Transverse colon (tissue), 4 donors: ENCODE data around the gene OLFM2. TPM values are rescaled to one million over a fixed set of nuclear protein-coding genes. Genes with fewer than 3 reads are reported as not detected.

ENCODE experiments used
- DNase-seq: peaks from one replicate; pipeline ENCODE4 v3.0.0-alpha.2; 2019
- H3K27ac ChIP-seq, 4 donors: fragments of 200-600 bp; sonication (generic); 2 replicates each; pipeline ENCODE4 v1.5.1; 2016 to 2018; ENCODE audit warnings: inconsistent platforms in 4 of 4
- H3K27me3 ChIP-seq: fragments of 200-600 bp; sonication (generic); 2 replicates; pipeline ENCODE4 v1.5.1; 2017; ENCODE audit warnings: inconsistent platforms
- H3K36me3 ChIP-seq, 4 donors: fragments of 200-600 bp; sonication (generic); 2 replicates each; pipeline ENCODE4 v1.5.1; 2017 to 2019; ENCODE audit warnings: inconsistent platforms in 4 of 4
- H3K4me1 ChIP-seq, 4 donors: fragments of 200-600 bp; sonication (generic); 2 replicates each; pipeline ENCODE4 v1.5.1; 2017 to 2020; ENCODE audit warnings: inconsistent platforms in 4 of 4
- H3K4me3 ChIP-seq, 4 donors: fragments of 200-600 bp; sonication (generic); 1 replicate in 1 of 4; 2 replicates in 3 of 4; pipeline versions ENCODE4 v1.5.1 to v1.6.1; 2017 to 2019; ENCODE audit warnings: inconsistent platforms in 4 of 4
- H3K9me3 ChIP-seq, 2 donors: fragments of 200-600 bp; sonication (generic); 2 replicates each; pipeline ENCODE4 v1.5.1; 2017 to 2019; ENCODE audit warnings: inconsistent platforms in 2 of 2
- EP300 ChIP-seq: sonication (generic); formaldehyde crosslinking; IDR thresholded peaks from one replicate; pipeline ENCODE4 v1.6.1; 2017; ENCODE audit warnings: antibody characterized with exemption, low read depth
- POLR2A ChIP-seq: fragments of 450-650 bp; IDR thresholded peaks from one replicate; pipeline ENCODE4 v1.6.1; 2016; ENCODE audit warnings: antibody characterized with exemption, mild to moderate bottlenecking, moderate library complexity
- POLR2AphosphoS5 ChIP-seq, 3 donors: sonication (generic); formaldehyde crosslinking; IDR thresholded peaks; one replicate each; pipeline ENCODE4 v1.6.1; 2016; ENCODE audit warnings: antibody characterized with exemption in 3 of 3
- WGBS, 2 donors: methylation state at CpG; one replicate each; pipeline ENCODE4 v1.1.5; 2018; ENCODE audit warnings: low coverage in 1 of 2; 5-methylcytosine and 5-hydroxymethylcytosine counted together
- in situ Hi-C, 4 donors: fragments of 200-750 bp; cut with MboI; loops; one replicate each; pipeline versions ENCODE4 v1.15.0 to v1.15.1; 2017; ENCODE audit warnings: low sequenced_read_pairs in 3 of 4, low pct_ligation_motif_present in 1 of 4, low pct_unique_long_range_greater_than_20kb in 1 of 4
- intact Hi-C: fragments of 100-400 bp; cut with DNase I; formaldehyde crosslinking; loops from one replicate; pipeline ENCODE4 v1.15.1; 2023; ENCODE audit warnings: low total_unique reads
- total RNA-seq, 4 donors: library from RNA; depleted of rRNA; stranded (reverse); fragments of >200 nt; gene quantifications; one replicate each; pipeline ENCODE4 v1.1.0, GENCODE V29; 2016
- TF ChIP-seq, protein P1 (sequence below), 5 experiments: fragments of 200-600 bp in 3 of 5; fragments of 450-650 bp in 2 of 5; sonication (generic) in 3 of 5; IDR thresholded peaks; 1 replicate in 2 of 5; 2 replicates in 3 of 5; pipeline ENCODE4 v1.5.1; 2016 to 2017; ENCODE audit warnings: antibody characterized with exemption in 5 of 5, inconsistent platforms in 3 of 5, mild to moderate bottlenecking in 2 of 5, moderate library complexity in 1 of 5

OLFM2 gene
- total RNA-seq, 4 donors from 2014 or later = 2.0 to 2.7 TPM; not detected in 2

- peak; percentile 100 for DNase-seq
- in situ Hi-C loops (no loop called here), intact Hi-C loops (no loop called here)
- no peaks in the 10 kb centered on the region for H3K9me3 ChIP-seq
- no peaks in the 10 kb centered on the region for H3K27me3 ChIP-seq
- peak within 1 kb of the TSS; percentile 97 to 99 (median 98) for H3K27ac ChIP-seq
- peaks cover 10 to 33% (median 25%) of the 10 kb centered on the region in 4 donors for H3K4me1 ChIP-seq
- H3K36me3 ChIP-seq = peaks cover 0 to 8% (median 0%) of the 10 kb centered on the region in 4 donors
- TF ChIP-seq POLR2AphosphoS5 (IDR thresholded peaks at IDR 0.05) (peak; percentile 76 to 94 (median 93)), POLR2A (peak; percentile 94), EP300 (peak; percentile 52)
- TF ChIP-seq, protein P1, sequence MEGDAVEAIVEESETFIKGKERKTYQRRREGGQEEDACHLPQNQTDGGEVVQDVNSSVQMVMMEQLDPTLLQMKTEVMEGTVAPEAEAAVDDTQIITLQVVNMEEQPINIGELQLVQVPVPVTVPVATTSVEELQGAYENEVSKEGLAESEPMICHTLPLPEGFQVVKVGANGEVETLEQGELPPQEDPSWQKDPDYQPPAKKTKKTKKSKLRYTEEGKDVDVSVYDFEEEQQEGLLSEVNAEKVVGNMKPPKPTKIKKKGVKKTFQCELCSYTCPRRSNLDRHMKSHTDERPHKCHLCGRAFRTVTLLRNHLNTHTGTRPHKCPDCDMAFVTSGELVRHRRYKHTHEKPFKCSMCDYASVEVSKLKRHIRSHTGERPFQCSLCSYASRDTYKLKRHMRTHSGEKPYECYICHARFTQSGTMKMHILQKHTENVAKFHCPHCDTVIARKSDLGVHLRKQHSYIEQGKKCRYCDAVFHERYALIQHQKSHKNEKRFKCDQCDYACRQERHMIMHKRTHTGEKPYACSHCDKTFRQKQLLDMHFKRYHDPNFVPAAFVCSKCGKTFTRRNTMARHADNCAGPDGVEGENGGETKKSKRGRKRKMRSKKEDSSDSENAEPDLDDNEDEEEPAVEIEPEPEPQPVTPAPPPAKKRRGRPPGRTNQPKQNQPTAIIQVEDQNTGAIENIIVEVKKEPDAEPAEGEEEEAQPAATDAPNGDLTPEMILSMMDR (IDR thresholded peaks at IDR 0.05) = no peak
- WGBS, 2 donors = 1% methylated on average over 75 of the region's 82 CpGs; no CpG with 5 or more reads in 1 of the 2 donors
- H3K4me3 ChIP-seq = peak within 1 kb of the TSS; percentile 87 to 99 (median 97)
Measured at GRCh38 chr19:9818734-9819595, 117.3 kb downstream of the OLFM2 start, which contains the start of gene FBXL12. Gene FBXL12 (minus strand): TSS chr19:9819079. CDS start chr19:9818813, 266 bp downstream.

DNA sequence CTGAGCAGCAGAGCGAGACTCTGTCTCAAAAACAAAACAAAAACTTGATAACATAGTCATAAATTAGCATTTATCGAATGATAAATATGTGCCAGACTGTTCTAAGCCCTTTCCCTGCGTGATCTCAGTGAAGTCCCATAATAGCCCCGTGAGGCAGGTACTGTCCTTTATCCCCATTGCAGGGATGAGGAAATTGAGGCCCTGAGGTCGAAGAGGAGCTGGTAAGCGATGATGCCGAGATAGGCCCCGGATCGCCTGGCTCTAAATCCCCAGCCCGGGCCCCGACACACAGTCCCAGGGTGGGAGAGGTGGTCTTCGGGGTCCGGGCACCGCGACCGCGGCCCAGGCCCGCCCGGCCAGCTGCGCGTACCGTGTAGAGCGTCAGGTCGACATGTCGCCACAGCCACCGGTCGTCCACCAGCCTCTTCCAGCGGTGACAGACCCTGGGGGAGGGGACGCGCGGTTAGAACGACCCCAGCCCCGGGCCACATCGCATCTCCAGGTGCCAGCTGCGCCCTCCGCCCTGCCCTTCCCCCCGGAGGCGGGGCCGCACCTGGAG, 118.1 kb downstream of the OLFM2 start:
- Histone ChIP-seq H3K27me3 (no peaks in the 10 kb centered on the region), H3K4me1 (peaks cover 10 to 33% (median 25%) of the 10 kb centered on the region in 4 donors), H3K9me3 (no peaks in the 10 kb centered on the region), H3K4me3 (peak overlapping the region; percentile 87 to 99 (median 97)), H3K36me3 (peaks cover 0 to 15% (median 0%) of the 10 kb centered on the region in 4 donors), H3K27ac (peak overlapping the region; percentile 97 to 99 (median 98))
- intact Hi-C loops = no loop called here
- TF ChIP-seq POLR2AphosphoS5 (IDR thresholded peaks at IDR 0.05) (no peak), POLR2A (no peak), EP300 (no peak)
- TF ChIP-seq, protein P1 (IDR thresholded peaks at IDR 0.05) = no peak
- no peak for DNase-seq
- 4 to 44% methylated on average over 3 to 37 of the region's 39 CpGs for WGBS, 2 donors
- in situ Hi-C loops = no loop called here

GRCh38 chr19:9811139-9811538, 125.2 kb downstream of the OLFM2 start:
- in situ Hi-C loops (no loop called here), intact Hi-C loops (no loop called here)
- Histone ChIP-seq H3K4me1 (peaks cover 0 to 4% (median under 1%) of the 10 kb centered on the region in 4 donors), H3K4me3 (no peak overlapping the region), H3K27me3 (no peaks in the 10 kb centered on the region), H3K36me3 (peaks cover 0 to 43% (median 12%) of the 10 kb centered on the region in 4 donors), H3K9me3 (no peaks in the 10 kb centered on the region), H3K27ac (no peak overlapping the region)
- WGBS, 2 donors = 99% methylated on average over 15 of the region's 21 CpGs; no CpG with 5 or more reads in 1 of the 2 donors
- TF ChIP-seq EP300 (no peak), POLR2AphosphoS5 (IDR thresholded peaks at IDR 0.05) (no peak), POLR2A (no peak)
- TF ChIP-seq, protein P1 (IDR thresholded peaks at IDR 0.05) = no peak
- DNase-seq = no peak
